IPS-18a (cell line): ENCODE results near the gene FAF1.
"Not testable (repeated sequence)": the region's sequence is repeated elsewhere in the genome, so short reads cannot be mapped to it uniquely, and the experiment has no call there.

ENCODE experiments used
- H3K27ac ChIP-seq: one replicate; pipeline ENCODE4 v1.5.1; 2013; ENCODE audit warnings: low read length
- H3K27me3 ChIP-seq: one replicate; pipeline ENCODE4 v1.6.1; 2013; ENCODE audit warnings: mild to moderate bottlenecking, low read length; ENCODE audit not compliant: control insufficient read depth, insufficient read depth
- H3K36me3 ChIP-seq: one replicate; pipeline ENCODE4 v1.6.1; 2013; ENCODE audit warnings: low read depth, low read length; ENCODE audit not compliant: control insufficient read depth
- H3K4me1 ChIP-seq: one replicate; pipeline ENCODE4 v1.6.1; 2013; ENCODE audit warnings: low read depth, low read length; ENCODE audit not compliant: control insufficient read depth
- H3K4me3 ChIP-seq: one replicate; pipeline ENCODE4 v1.5.1; 2013; ENCODE audit warnings: low read length
- H3K9ac ChIP-seq: one replicate; pipeline ENCODE4 v1.6.1; 2013; ENCODE audit warnings: mild to moderate bottlenecking, low read length, moderate library complexity
- H3K9me3 ChIP-seq: one replicate; pipeline ENCODE4 v1.6.1; 2013; ENCODE audit warnings: low read depth, low read length; ENCODE audit not compliant: control insufficient read depth

FAF1 gene

DNA sequence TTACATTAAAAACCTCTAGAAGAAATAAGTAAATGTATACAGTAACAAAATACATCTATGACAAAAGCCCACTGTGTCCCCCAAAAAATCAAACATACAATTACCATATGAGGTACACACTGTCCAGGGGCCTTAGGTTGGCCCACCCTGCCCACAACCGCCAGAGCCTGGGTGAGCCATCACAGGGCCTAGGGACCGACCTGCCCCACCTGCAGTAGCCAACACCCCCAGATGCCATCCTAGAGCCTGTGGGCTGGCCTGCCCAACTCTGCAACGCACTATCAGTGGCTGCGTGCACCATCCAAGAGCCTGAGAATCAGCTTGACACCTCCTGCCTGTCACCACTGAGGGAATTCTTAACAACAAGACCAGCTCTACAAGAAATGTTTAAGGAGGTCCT lies 39.0 kb downstream of the FAF1 start:
- Histone ChIP-seq H3K9ac (no peak overlapping the region), H3K9me3 (no peaks in the 10 kb centered on the region), H3K4me1 (no peaks in the 10 kb centered on the region), H3K27me3 (no peaks in the 10 kb centered on the region), H3K36me3 (no peaks in the 10 kb centered on the region), H3K27ac (no peak overlapping the region), H3K4me3 (no peak overlapping the region)

DNA sequence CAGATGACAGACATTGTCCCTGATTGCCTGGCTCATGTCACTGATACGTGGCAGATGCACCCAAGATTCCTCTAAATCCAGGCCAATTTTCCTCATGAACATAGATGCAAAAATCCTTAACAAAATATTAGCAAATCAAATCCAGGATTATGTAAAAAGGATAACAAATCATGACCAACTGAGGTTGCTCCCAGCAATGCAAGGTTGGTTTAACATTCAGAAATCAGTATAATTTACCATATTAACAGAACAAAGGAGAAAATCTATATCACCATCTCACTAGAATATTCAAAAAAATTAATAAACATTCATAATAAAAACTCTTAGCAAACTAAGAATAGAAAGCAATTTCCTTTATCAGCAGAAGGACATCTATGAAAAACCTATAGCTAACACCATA lies 39.7 kb downstream of the FAF1 start:
- H3K36me3 ChIP-seq = no peaks in the 10 kb centered on the region
- no peaks in the 10 kb centered on the region for H3K9me3 ChIP-seq
- no peak overlapping the region for H3K4me3 ChIP-seq
- no peaks in the 10 kb centered on the region for H3K4me1 ChIP-seq
- H3K27me3 ChIP-seq = no peaks in the 10 kb centered on the region
- no peak overlapping the region for H3K9ac ChIP-seq
- H3K27ac ChIP-seq = no peak overlapping the region

- Histone ChIP-seq H3K36me3 (no peaks in the 10 kb centered on the region), H3K27ac (no peak overlapping the region), H3K27me3 (no peaks in the 10 kb centered on the region), H3K9me3 (no peaks in the 10 kb centered on the region), H3K4me3 (no peak overlapping the region), H3K4me1 (no peaks in the 10 kb centered on the region), H3K9ac (no peak overlapping the region)
Measured at GRCh38 chr1:50917138-50918137, 42.6 kb downstream of the FAF1 start.

DNA sequence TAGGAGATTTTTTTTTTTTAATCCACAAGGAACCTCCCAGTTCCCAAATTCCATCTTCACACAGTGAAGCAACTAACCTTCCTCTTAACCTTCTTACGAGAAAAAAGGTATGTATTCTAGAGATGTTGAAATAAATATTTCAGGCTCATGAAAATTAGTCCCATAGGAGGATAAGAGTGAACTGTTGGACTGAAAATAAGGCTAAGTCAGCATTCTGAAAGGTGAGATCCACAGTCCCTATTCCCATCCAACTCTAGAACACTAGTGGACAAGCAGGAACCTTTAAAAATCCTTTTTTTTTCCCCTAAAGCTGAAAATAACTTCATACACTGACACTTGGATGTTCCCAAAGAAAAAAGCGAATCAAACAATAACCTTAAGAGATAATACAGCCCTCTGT lies 44.4 kb downstream of the FAF1 start:
- Histone ChIP-seq H3K4me1 (no peaks in the 10 kb centered on the region), H3K4me3 (no peak overlapping the region), H3K27ac (no peak overlapping the region), H3K9ac (no peak overlapping the region), H3K36me3 (no peaks in the 10 kb centered on the region), H3K27me3 (no peaks in the 10 kb centered on the region), H3K9me3 (no peaks in the 10 kb centered on the region)

DNA sequence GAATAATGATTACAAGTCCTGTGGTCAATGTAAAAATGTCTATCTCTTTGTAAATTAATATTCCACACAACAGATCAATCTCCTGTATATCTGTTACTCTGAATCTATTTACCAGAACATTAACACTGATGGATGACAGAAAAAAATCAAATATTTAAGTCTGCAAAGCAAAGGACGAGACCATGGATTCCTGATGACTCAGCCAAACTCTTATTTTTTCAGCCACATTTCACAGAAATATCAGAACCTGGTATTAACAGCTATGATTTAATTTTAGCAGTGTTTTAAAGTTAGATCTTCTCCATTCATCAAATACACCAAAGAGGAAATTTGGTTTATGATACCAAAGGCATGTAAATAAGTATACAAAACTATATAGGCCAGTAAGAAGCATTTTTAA lies 46.1 kb downstream of the FAF1 start:
- Histone ChIP-seq H3K9me3 (no peaks in the 10 kb centered on the region), H3K27ac (no peak overlapping the region), H3K4me3 (no peak overlapping the region), H3K4me1 (no peaks in the 10 kb centered on the region), H3K9ac (no peak overlapping the region), H3K36me3 (no peaks in the 10 kb centered on the region), H3K27me3 (no peaks in the 10 kb centered on the region)

DNA sequence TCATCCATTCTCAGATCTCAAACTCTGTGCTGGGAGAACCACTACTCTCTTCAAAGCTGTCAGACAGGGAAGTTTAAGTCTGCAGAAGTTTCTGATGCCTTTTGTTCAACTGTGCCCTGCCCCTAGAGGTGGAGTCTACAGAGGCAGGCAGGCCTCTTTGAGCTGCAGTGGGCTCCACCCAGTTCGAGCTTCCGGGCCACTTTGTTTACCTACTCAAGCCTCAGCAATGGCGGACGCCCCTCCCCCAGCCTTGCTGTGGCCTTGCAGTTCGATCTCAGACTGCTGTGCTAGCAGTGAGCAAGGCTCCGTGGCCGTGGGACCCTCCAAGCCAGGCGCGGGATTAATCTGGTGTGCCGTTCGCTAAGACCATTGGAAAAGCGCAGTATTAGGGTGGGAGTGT lies 49.7 kb downstream of the FAF1 start:
- not testable (repeated sequence) for H3K4me3 ChIP-seq, H3K36me3 ChIP-seq, H3K27ac ChIP-seq, H3K9ac ChIP-seq, H3K9me3 ChIP-seq, H3K4me1 ChIP-seq, H3K27me3 ChIP-seq

DNA sequence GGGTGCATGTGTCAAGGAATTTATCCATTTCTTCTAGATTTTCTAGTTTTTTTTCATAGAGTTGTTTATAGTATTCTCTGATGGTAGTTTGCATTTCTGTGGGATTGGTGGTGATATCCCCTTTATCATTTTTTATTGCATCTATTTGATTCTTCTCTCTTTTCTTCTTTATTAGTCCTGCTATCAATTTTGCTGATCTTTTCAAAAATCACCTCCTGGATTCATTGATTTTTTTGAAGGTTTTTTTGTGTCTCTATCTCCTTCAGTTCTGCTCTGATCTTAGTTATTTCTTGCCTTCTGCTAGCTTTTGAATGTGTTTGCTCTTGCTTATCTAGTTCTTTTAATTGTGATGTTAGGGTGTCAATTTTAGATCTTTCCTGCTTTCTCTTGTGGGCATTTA lies 52.5 kb downstream of the FAF1 start:
- not testable (repeated sequence) for H3K9ac ChIP-seq, H3K27me3 ChIP-seq, H3K4me3 ChIP-seq, H3K36me3 ChIP-seq, H3K9me3 ChIP-seq, H3K27ac ChIP-seq, H3K4me1 ChIP-seq

- not testable (repeated sequence) for H3K27me3 ChIP-seq, H3K9ac ChIP-seq, H3K9me3 ChIP-seq, H3K4me1 ChIP-seq, H3K4me3 ChIP-seq, H3K36me3 ChIP-seq, H3K27ac ChIP-seq
Measured at GRCh38 chr1:50906050-50906449, 54.0 kb downstream of the FAF1 start.

- no peak overlapping the region for H3K4me3 ChIP-seq
- no peaks in the 10 kb centered on the region for H3K9me3 ChIP-seq
- H3K9ac ChIP-seq = no peak overlapping the region
- no peak overlapping the region for H3K27ac ChIP-seq
- H3K36me3 ChIP-seq = no peaks in the 10 kb centered on the region
- no peaks in the 10 kb centered on the region for H3K27me3 ChIP-seq
- no peaks in the 10 kb centered on the region for H3K4me1 ChIP-seq
Measured at GRCh38 chr1:50902419-50902818, 57.6 kb downstream of the FAF1 start.

GRCh38 chr1:50901872-50902271 lies 58.2 kb downstream of the FAF1 start:
- no peaks in the 10 kb centered on the region for H3K36me3 ChIP-seq
- no peak overlapping the region for H3K9ac ChIP-seq

GRCh38 chr1:50898773-50899172 lies 61.3 kb downstream of the FAF1 start:
- H3K4me3 ChIP-seq = no peak overlapping the region
- no peaks in the 10 kb centered on the region for H3K36me3 ChIP-seq
- no peaks in the 10 kb centered on the region for H3K4me1 ChIP-seq
- H3K27me3 ChIP-seq = no peaks in the 10 kb centered on the region
- no peaks in the 10 kb centered on the region for H3K9me3 ChIP-seq
- no peak overlapping the region for H3K9ac ChIP-seq
- H3K27ac ChIP-seq = no peak overlapping the region

More at GRCh38 chr1:50901872-50902271, 58.2 kb downstream of the FAF1 start:
- Histone ChIP-seq H3K27me3 (no peaks in the 10 kb centered on the region), H3K27ac (no peak overlapping the region), H3K4me3 (no peak overlapping the region), H3K9me3 (no peaks in the 10 kb centered on the region), H3K4me1 (no peaks in the 10 kb centered on the region)

DNA sequence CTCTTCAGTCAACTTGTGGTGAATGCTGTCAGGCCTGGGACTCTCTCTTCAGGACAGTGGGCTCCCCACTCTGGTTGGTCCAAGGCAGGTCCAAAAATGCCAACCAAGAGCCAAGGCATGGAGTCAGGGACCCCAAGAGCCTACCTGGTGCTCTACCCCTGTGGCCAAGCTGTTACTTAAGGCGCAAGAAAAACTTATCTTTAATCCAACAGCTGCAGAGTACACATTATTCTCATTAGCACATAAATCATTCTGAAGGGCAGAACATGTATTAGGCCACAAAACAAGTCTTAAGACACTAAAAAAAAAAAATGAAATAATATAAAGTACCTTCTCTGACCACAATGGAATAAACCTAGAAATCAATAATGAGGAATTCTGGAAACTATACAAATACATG lies 65.7 kb downstream of the FAF1 start:
- H3K36me3 ChIP-seq = no peaks in the 10 kb centered on the region
- no peaks in the 10 kb centered on the region for H3K4me1 ChIP-seq
- H3K4me3 ChIP-seq = no peak overlapping the region
- peaks cover 11% of the 10 kb centered on the region for H3K9me3 ChIP-seq
- H3K27me3 ChIP-seq = no peaks in the 10 kb centered on the region
- no peak overlapping the region for H3K27ac ChIP-seq
- no peak overlapping the region for H3K9ac ChIP-seq
